H9 (cell line): ENCODE data around the gene ATG5. TPM values are rescaled to one million over a fixed set of nuclear protein-coding genes. Genes with fewer than 3 reads are reported as not detected.

Experiments used
- DNase-seq: peaks from one replicate; pipeline ENCODE4 v3.0.0-alpha.2; 2017
- H2AFZ ChIP-seq: one replicate; pipeline ENCODE4 v1.6.1; 2013; ENCODE audit warnings: mild to moderate bottlenecking, low read length, control low read depth, moderate library complexity
- H2AK5ac ChIP-seq: 2 replicates; pipeline ENCODE4 v1.6.1; 2013; ENCODE audit warnings: low read length, control low read depth, mixed read lengths; ENCODE audit not compliant: insufficient read length
- H2BK120ac ChIP-seq: one replicate; pipeline ENCODE4 v1.6.1; 2013; ENCODE audit warnings: low read depth, mild to moderate bottlenecking, low read length, control low read depth, inconsistent platforms; ENCODE audit not compliant: poor library complexity, severe bottlenecking
- H2BK12ac ChIP-seq: 2 replicates; pipeline ENCODE4 v1.6.1; 2013; ENCODE audit warnings: low read length, control low read depth, mixed read lengths, low read depth; ENCODE audit not compliant: insufficient read length
- H2BK15ac ChIP-seq: 2 replicates; pipeline ENCODE4 v1.6.1; 2013; ENCODE audit warnings: low read depth, low read length, control low read depth
- H2BK20ac ChIP-seq: one replicate; pipeline ENCODE4 v1.6.1; 2013; ENCODE audit warnings: low read depth, mild to moderate bottlenecking, low read length, control low read depth, inconsistent platforms; ENCODE audit not compliant: poor library complexity, severe bottlenecking
- H2BK5ac ChIP-seq: 2 replicates; pipeline ENCODE4 v1.6.1; 2013; ENCODE audit warnings: low read length, control low read depth, mixed read lengths; ENCODE audit not compliant: insufficient read length
- H3K14ac ChIP-seq: 2 replicates; pipeline ENCODE4 v1.6.1; 2013; ENCODE audit warnings: low read length, control low read depth; ENCODE audit not compliant: insufficient read depth
- H3K18ac ChIP-seq: 2 replicates; pipeline ENCODE4 v1.6.1; 2013; ENCODE audit warnings: low read depth, mild to moderate bottlenecking, mixed read lengths, low read length, control low read depth; ENCODE audit not compliant: insufficient read length
- H3K23ac ChIP-seq: 2 replicates; pipeline ENCODE4 v1.6.1; 2013; ENCODE audit warnings: low read length, control low read depth, mixed read lengths, low read depth; ENCODE audit not compliant: insufficient read length
- H3K23me2 ChIP-seq: 2 replicates; pipeline ENCODE4 v1.6.1; 2013; ENCODE audit warnings: low read depth, mild to moderate bottlenecking, mixed read lengths, low read length, control low read depth; ENCODE audit not compliant: insufficient read length, poor library complexity, severe bottlenecking
- H3K27ac ChIP-seq: 2 replicates; pipeline ENCODE4 v1.5.1; 2013; ENCODE audit warnings: low read length, control low read depth, mixed read lengths, low read depth; ENCODE audit not compliant: insufficient read length
- H3K27me3 ChIP-seq: 2 replicates; pipeline ENCODE4 v1.6.1; 2013; ENCODE audit warnings: low read length, control low read depth, inconsistent platforms; ENCODE audit not compliant: insufficient read depth
- H3K4ac ChIP-seq: 2 replicates; pipeline ENCODE4 v1.6.1; 2013; ENCODE audit warnings: low read depth, mild to moderate bottlenecking, control low read depth, inconsistent platforms, low read length, moderate library complexity
- H3K4me1 ChIP-seq: 2 replicates; pipeline ENCODE4 v1.6.1; 2013; ENCODE audit warnings: low read length, control low read depth, inconsistent platforms; ENCODE audit not compliant: insufficient read depth
- H3K4me2 ChIP-seq: 2 replicates; pipeline ENCODE4 v1.6.1; 2013; ENCODE audit warnings: low read length, control low read depth, mixed read lengths; ENCODE audit not compliant: insufficient read length, insufficient read depth
- H3K56ac ChIP-seq: 2 replicates; pipeline ENCODE4 v1.6.1; 2013; ENCODE audit warnings: low read depth, mild to moderate bottlenecking, mixed read lengths, low read length, control low read depth; ENCODE audit not compliant: insufficient read length
- H3K79me1 ChIP-seq: 2 replicates; pipeline ENCODE4 v1.6.1; 2013; ENCODE audit warnings: low read depth, mild to moderate bottlenecking, moderate library complexity, low read length, control low read depth, inconsistent platforms; ENCODE audit not compliant: insufficient read depth, poor library complexity, severe bottlenecking
- H3K79me2 ChIP-seq: 2 replicates; pipeline ENCODE4 v1.6.1; 2013; ENCODE audit warnings: low read length, control low read depth, inconsistent platforms; ENCODE audit not compliant: insufficient read depth
- H3K9ac ChIP-seq: 2 replicates; pipeline ENCODE4 v1.6.1; 2013; ENCODE audit warnings: low read length, control low read depth, mixed read lengths; ENCODE audit not compliant: insufficient read length; ENCODE audit errors: extremely low read depth
- H3K9me3 ChIP-seq: one replicate; pipeline ENCODE4 v1.6.1; 2013; ENCODE audit warnings: low read depth, low read length, inconsistent platforms; ENCODE audit not compliant: control insufficient read depth
- H3T11ph ChIP-seq: one replicate; pipeline ENCODE4 v1.6.1; 2013; ENCODE audit warnings: mild to moderate bottlenecking, low read length, control low read depth, inconsistent platforms
- H4K20me1 ChIP-seq: one replicate; pipeline ENCODE4 v1.6.1; 2013; ENCODE audit not compliant: control insufficient read depth, insufficient read length, insufficient read depth
- H4K5ac ChIP-seq: 2 replicates; pipeline ENCODE4 v1.6.1; 2013; ENCODE audit warnings: low read depth, mild to moderate bottlenecking, mixed read lengths, low read length, control low read depth; ENCODE audit not compliant: insufficient read length
- H4K8ac ChIP-seq: replicated peaks from 2 replicates; pipeline ENCODE4 v1.6.1; 2013; ENCODE audit warnings: low read length, control low read depth, mixed read lengths, low read depth; ENCODE audit not compliant: insufficient read length
- H4K91ac ChIP-seq: 2 replicates; pipeline ENCODE4 v1.6.1; 2013; ENCODE audit warnings: low read depth, mild to moderate bottlenecking, moderate library complexity, mixed read lengths, low read length, control low read depth; ENCODE audit not compliant: insufficient read length
- H3K27ac Mint-ChIP-seq, 3 experiments: 2 replicates in 2 of 3; 3 replicates in 1 of 3; pipeline ENCODE4 v1.8.0; 2020 to 2021; ENCODE audit warnings: mixed read lengths in 3 of 3, mild to moderate bottlenecking in 1 of 3, moderate library complexity in 1 of 3
- H3K27me3 Mint-ChIP-seq: 2 replicates; pipeline ENCODE4 v1.8.0; 2021; ENCODE audit warnings: low read depth, mild to moderate bottlenecking, moderate library complexity, mixed read lengths
- H3K36me3 Mint-ChIP-seq, 3 experiments: 2 replicates in 2 of 3; 3 replicates in 1 of 3; pipeline ENCODE4 v1.8.0; 2020 to 2021; ENCODE audit warnings: low read depth in 3 of 3, mixed read lengths in 3 of 3; ENCODE audit not compliant: insufficient read depth in 1 of 3
- H3K4me1 Mint-ChIP-seq, 2 experiments: 2 replicates each; pipeline ENCODE4 v1.8.0; 2020; ENCODE audit warnings: mixed read lengths in 2 of 2
- H3K4me3 Mint-ChIP-seq, 2 experiments: 2 replicates in 1 of 2; 3 replicates in 1 of 2; pipeline ENCODE4 v1.8.0; 2020 to 2021; ENCODE audit warnings: mild to moderate bottlenecking in 2 of 2, mixed read lengths in 2 of 2, moderate library complexity in 1 of 2
- H3K9me3 Mint-ChIP-seq, 2 experiments: 2 replicates in 1 of 2; 3 replicates in 1 of 2; pipeline ENCODE4 v1.8.0; 2020; ENCODE audit warnings: mild to moderate bottlenecking in 2 of 2, mixed read lengths in 2 of 2, moderate library complexity in 1 of 2
- WGBS: extraction: QIAGEN DNeasy Blood & Tissue Kit; methylation state at CpG from one replicate; pipeline ENCODE4 v1.1.7; 2013; ENCODE audit warnings: missing lambda C conversion rate, low lambda C conversion rate, mixed read lengths; ENCODE audit not compliant: insufficient read length; ENCODE audit errors: extremely low coverage; 5-methylcytosine and 5-hydroxymethylcytosine counted together
- total RNA-seq: library from RNA; stranded (reverse); gene quantifications from 2 replicates; pipeline ENCODE4 v1.2.1, GENCODE V29; 2021
- TF ChIP-seq, protein P1 (sequence below): fragments of 200-600 bp; sonication (generic); conservative IDR thresholded peaks from 3 replicates; pipeline ENCODE4 v1.8.0; 2021; ENCODE audit warnings: antibody characterized with exemption, mild to moderate bottlenecking

Gene ATG5
- total RNA-seq, 1 experiment from 2014 or later, result 36.7 TPM

DNA sequence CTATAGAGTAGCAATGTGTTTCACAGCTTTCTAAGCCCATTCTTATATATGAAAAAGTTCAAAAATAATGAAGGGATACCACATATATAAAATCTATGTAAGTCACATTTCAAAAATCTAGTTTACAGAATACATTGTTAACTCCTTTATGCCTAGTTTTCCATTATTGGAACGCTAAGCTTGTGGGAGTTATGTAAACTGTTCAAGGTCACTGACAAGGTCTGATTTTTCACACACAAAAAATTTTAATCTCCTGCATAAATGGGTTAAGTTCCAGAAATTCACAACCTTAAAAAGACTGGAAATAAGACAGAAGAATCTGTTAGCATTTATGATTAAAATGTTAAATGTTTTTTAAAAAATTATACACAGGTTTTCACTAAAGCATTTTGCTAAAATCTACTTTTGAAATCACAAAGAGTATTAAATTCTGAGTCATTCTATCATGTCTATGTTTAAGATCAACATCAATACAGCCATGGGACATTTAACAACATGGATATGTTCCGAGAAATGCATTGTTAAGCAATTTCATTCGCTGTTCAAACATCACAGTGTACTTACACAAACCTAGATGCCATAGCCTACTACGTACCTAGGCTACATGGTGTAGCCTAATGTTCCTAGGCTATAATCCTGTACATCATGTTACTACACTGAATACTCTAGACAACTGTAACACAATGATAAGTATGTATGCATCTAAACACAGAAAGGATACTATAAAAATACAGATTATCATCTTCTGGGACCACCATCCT, 25.4 kb downstream of the ATG5 start:
- no peak overlapping the region for H3K27ac Mint-ChIP-seq
- no peak overlapping the region for H3K18ac ChIP-seq
- H3K9me3 ChIP-seq, result no peaks in the 10 kb centered on the region
- no peak overlapping the region for H3K56ac ChIP-seq
- H3K4me3 Mint-ChIP-seq, result no peak overlapping the region
- no peak overlapping the region for H3K23ac ChIP-seq
- H2AK5ac ChIP-seq, result no peak overlapping the region
- peaks cover 0 to 4% (median 3%) of the 10 kb centered on the region in 3 experiments; a peak in 3 of 7 replicates for H3K36me3 Mint-ChIP-seq
- H2BK15ac ChIP-seq, result no peak overlapping the region
- no peaks in the 10 kb centered on the region for H3K23me2 ChIP-seq
- H3K4me1 ChIP-seq, result no peaks in the 10 kb centered on the region
- TF ChIP-seq, protein P1, sequence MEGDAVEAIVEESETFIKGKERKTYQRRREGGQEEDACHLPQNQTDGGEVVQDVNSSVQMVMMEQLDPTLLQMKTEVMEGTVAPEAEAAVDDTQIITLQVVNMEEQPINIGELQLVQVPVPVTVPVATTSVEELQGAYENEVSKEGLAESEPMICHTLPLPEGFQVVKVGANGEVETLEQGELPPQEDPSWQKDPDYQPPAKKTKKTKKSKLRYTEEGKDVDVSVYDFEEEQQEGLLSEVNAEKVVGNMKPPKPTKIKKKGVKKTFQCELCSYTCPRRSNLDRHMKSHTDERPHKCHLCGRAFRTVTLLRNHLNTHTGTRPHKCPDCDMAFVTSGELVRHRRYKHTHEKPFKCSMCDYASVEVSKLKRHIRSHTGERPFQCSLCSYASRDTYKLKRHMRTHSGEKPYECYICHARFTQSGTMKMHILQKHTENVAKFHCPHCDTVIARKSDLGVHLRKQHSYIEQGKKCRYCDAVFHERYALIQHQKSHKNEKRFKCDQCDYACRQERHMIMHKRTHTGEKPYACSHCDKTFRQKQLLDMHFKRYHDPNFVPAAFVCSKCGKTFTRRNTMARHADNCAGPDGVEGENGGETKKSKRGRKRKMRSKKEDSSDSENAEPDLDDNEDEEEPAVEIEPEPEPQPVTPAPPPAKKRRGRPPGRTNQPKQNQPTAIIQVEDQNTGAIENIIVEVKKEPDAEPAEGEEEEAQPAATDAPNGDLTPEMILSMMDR, result no peak
- DNase-seq, result no peak
- no peak overlapping the region for H4K8ac ChIP-seq
- H3K27ac ChIP-seq, result no peak overlapping the region
- H3K27me3 ChIP-seq, result no peaks in the 10 kb centered on the region
- H2BK20ac ChIP-seq, result no peak overlapping the region
- peaks cover 2% of the 10 kb centered on the region; the same call in 1 of the 2 replicates for H3K79me2 ChIP-seq
- H3K4me1 Mint-ChIP-seq, result no peaks in the 10 kb centered on the region
- no peak overlapping the region for H3T11ph ChIP-seq
- no peak overlapping the region for H2AFZ ChIP-seq
- no peak overlapping the region for H4K5ac ChIP-seq
- H3K9me3 Mint-ChIP-seq, result no peaks in the 10 kb centered on the region
- H4K20me1 ChIP-seq, result no peaks in the 10 kb centered on the region
- no peak overlapping the region for H2BK12ac ChIP-seq
- H3K27me3 Mint-ChIP-seq, result no peaks in the 10 kb centered on the region
- no peaks in the 10 kb centered on the region for H3K79me1 ChIP-seq
- H2BK120ac ChIP-seq, result no peak overlapping the region
- H3K9ac ChIP-seq, result no peak overlapping the region
- H4K91ac ChIP-seq, result no peak overlapping the region
- WGBS, result no CpG with 5 or more reads among the region's 4 CpGs
- no peak overlapping the region for H3K14ac ChIP-seq
- H3K4me2 ChIP-seq, result no peak overlapping the region
- no peak overlapping the region for H2BK5ac ChIP-seq
- no peak overlapping the region for H3K4ac ChIP-seq
